Mucosa of stomach (tissue), 1 donor: ENCODE data around the gene CTDP1.

Experiments
- H3K27me3 ChIP-seq: one replicate; pipeline ENCODE4 v1.7.0; 2013; ENCODE audit warnings: mild to moderate bottlenecking, low read length; ENCODE audit not compliant: control insufficient read depth, insufficient read depth
- H3K36me3 ChIP-seq: one replicate; pipeline ENCODE4 v1.7.0; 2013; ENCODE audit warnings: low read length; ENCODE audit not compliant: control insufficient read depth, insufficient read depth
- H3K4me1 ChIP-seq: one replicate; pipeline ENCODE4 v1.7.0; 2013; ENCODE audit warnings: mild to moderate bottlenecking, low read length; ENCODE audit not compliant: control insufficient read depth, insufficient read depth
- H3K4me3 ChIP-seq: one replicate; pipeline ENCODE4 v1.7.0; 2013; ENCODE audit warnings: low read length
- H3K9ac ChIP-seq: one replicate; pipeline ENCODE4 v1.7.0; 2013; ENCODE audit warnings: mild to moderate bottlenecking, low read length, moderate library complexity
- H3K9me3 ChIP-seq: one replicate; pipeline ENCODE4 v1.7.0; 2013; ENCODE audit warnings: mild to moderate bottlenecking, low read length, moderate library complexity; ENCODE audit not compliant: control insufficient read depth
- donor health status: Pancreatic carcinoma.

The CTDP1 gene

GRCh38 chr18:79637921-79638909 is 41.4 kb upstream of the CTDP1 start:
- Histone ChIP-seq H3K27me3 (peaks cover 11% of the 10 kb centered on the region), H3K36me3 (no peaks in the 10 kb centered on the region), H3K4me3 (no peak overlapping the region), H3K9me3 (no peaks in the 10 kb centered on the region), H3K9ac (no peak overlapping the region), H3K4me1 (no peaks in the 10 kb centered on the region)

DNA sequence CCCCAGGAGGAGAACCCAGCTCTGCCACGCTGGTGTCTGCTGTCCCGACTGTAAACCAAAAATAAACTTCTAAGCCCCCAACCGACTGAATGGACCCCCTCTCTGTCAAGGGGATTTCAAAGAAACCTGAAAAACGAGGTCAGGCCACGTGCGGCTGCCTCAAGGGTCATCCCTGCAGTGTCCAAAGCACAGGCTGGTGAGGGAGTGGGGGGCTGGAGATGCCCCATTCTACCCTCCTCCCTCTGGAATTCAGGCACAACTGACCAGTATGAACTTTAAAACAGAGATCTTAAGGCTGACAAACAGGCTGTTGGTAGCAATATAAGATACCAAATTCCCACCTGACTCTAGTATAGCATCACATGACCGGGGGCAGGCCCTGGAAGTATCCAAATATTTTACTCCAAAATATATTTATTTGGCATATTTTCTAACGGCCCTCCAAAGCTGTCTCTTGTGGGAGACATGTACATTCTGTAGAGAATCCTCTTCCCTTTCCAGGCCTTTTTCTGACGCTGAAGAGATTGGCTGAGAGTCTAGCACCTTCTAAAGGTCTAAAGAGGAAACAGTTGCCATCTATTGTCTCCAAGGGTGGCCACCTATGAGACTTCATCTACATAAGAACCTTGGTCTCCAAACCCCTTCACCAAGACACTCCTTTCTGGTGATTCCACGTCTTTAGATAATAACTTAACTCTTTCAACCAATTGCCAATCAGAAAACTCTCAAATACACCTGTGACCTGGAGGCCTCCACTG is 40.4 kb upstream of the CTDP1 start:
- Histone ChIP-seq H3K36me3 (no peaks in the 10 kb centered on the region), H3K9ac (no peak overlapping the region), H3K27me3 (peaks cover 11% of the 10 kb centered on the region), H3K9me3 (no peaks in the 10 kb centered on the region), H3K4me1 (no peaks in the 10 kb centered on the region), H3K4me3 (no peak overlapping the region)

DNA sequence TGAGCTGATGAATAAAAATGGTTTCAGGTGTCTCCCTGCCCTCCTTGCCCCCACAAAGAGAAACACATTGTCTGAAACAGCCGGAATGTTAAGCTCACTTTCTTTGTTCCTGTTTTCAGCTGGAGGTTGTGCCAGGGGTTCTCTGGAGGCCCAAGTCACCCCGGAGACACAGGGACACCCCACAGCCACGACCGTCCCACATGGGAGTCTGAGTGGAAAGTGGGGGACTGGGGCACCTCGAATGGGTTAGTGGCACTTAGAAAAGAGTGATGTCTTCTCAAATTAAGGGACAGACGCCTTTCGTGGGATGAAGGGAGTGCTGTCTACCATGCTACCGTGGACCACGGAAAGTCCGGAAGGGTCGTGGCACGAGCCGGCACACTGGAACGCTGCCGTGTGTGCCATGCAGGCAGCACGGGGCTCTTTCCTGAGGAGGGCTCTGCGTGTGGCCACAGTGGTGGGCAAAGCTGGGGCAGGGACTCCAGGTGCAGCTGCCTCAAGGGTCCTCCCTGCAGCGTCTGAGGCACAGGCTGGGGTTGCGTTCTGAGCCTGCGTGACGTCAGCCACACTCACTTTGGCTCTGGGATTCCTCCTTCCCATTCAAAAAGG is 39.4 kb upstream of the CTDP1 start:
- Histone ChIP-seq H3K4me3 (no peak overlapping the region), H3K4me1 (no peaks in the 10 kb centered on the region), H3K9ac (no peak overlapping the region), H3K27me3 (peaks cover 11% of the 10 kb centered on the region), H3K9me3 (no peaks in the 10 kb centered on the region), H3K36me3 (no peaks in the 10 kb centered on the region)

DNA sequence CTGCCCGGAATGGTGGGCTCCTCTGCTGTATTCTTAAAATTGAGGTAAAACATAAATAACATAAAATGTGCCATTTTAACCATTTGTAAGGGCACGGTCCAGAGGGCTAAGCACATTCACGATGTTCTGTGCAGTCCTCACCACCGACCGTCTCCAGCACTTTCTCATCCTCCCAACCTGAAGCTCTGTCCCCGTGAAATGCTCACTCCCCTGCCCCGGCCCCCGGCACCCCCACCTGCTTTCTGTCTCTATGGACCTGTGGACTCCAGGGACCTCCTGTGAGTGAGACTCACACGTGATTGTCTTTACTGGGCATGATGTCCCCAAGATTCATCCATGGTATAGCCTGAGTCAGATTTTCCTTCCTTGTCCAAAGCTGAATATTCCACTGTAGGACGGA is 38.7 kb upstream of the CTDP1 start:
- H3K27me3 ChIP-seq: peaks cover 11% of the 10 kb centered on the region

GRCh38 chr18:79641722-79642497 is 37.7 kb upstream of the CTDP1 start:
- no peaks in the 10 kb centered on the region for H3K36me3 ChIP-seq
- peaks cover 11% of the 10 kb centered on the region for H3K27me3 ChIP-seq
- H3K9ac ChIP-seq: no peak overlapping the region
- H3K4me1 ChIP-seq: no peaks in the 10 kb centered on the region
- no peaks in the 10 kb centered on the region for H3K9me3 ChIP-seq
- H3K4me3 ChIP-seq: no peak overlapping the region

More for the DNA sequence above, 38.7 kb upstream of the CTDP1 start:
- H3K9me3 ChIP-seq: no peaks in the 10 kb centered on the region
- H3K4me3 ChIP-seq: no peak overlapping the region
- no peak overlapping the region for H3K9ac ChIP-seq
- H3K36me3 ChIP-seq: no peaks in the 10 kb centered on the region
- no peaks in the 10 kb centered on the region for H3K4me1 ChIP-seq

DNA sequence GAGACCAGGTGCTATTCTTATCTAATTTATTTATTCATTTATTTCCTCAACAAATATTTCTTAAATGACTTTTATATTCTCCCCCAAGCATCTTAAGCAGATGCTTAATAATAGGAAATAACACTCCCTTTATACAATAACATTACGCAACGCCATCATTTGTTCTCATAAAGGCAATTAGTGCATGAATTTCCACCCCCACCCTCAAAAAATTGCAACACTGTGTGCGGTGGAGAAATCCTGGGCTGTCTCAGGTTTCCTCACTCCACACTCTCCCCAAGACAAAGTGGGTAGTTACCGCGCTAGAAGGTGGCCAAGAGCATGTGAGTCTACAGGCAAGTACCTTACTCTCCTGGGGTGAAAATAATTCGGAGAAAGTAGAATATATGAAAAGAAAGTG is 37.0 kb upstream of the CTDP1 start:
- no peaks in the 10 kb centered on the region for H3K36me3 ChIP-seq

DNA sequence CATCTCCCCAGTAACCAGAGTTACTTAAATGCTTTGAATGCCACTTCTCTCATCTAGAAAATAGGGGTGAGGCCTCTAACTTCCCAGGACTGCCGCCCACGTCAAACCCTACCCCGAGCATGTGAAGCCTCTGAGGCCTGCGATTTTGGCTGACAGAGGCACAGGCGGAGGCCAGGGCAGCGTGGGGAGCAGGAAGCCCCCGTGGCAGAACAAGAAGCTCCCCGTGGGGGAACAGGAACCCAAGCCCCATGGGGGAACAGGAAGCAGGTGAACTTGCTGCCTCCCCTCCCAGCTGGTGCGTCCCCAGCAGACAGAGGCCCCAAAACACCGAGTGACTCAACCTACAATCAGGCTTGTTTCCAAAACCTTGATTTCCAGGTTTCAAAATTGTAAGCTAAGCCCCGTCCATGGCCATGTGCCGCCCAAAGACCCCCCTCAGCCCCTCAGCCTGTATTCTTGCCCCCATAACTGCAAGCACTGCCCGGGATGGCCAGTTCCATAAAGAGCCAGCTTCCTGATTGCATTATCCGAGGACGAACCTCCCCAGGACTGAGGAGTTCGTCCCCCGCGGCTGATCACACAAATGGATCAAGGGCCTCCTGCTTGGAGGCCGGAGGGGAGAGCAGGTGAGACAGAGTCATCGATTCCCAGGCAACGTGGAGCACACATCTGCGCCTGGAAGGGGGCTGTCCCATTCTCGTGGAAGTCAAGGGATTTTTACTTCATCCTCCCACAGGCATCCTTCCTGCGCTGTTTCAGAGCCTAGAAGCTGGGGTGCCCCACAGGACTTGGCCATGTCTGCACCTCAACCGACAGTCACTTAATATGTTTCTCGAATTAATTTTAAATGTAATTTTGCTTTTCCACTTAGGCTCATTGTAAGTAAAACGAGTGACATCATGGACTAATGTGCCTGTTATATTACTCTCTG is 36.3 kb upstream of the CTDP1 start:
- no peaks in the 10 kb centered on the region for H3K4me1 ChIP-seq
- H3K27me3 ChIP-seq: peaks cover 2% of the 10 kb centered on the region
- no peak overlapping the region for H3K4me3 ChIP-seq
- H3K36me3 ChIP-seq: no peaks in the 10 kb centered on the region
- no peak overlapping the region for H3K9ac ChIP-seq
- H3K9me3 ChIP-seq: no peaks in the 10 kb centered on the region

More for the DNA sequence above, 37.0 kb upstream of the CTDP1 start:
- peaks cover 6% of the 10 kb centered on the region for H3K27me3 ChIP-seq
- no peaks in the 10 kb centered on the region for H3K4me1 ChIP-seq
- H3K9ac ChIP-seq: no peak overlapping the region
- no peak overlapping the region for H3K4me3 ChIP-seq
- no peaks in the 10 kb centered on the region for H3K9me3 ChIP-seq

- Histone ChIP-seq H3K9me3 (no peaks in the 10 kb centered on the region), H3K4me1 (no peaks in the 10 kb centered on the region), H3K9ac (no peak overlapping the region), H3K36me3 (no peaks in the 10 kb centered on the region), H3K4me3 (no peak overlapping the region), H3K27me3 (no peaks in the 10 kb centered on the region)
These were observed 35.5 kb upstream of the CTDP1 start for GRCh38 chr18:79644006-79644665.

GRCh38 chr18:79644666-79645057 is 34.9 kb upstream of the CTDP1 start:
- Histone ChIP-seq H3K9ac (no peak overlapping the region), H3K36me3 (no peaks in the 10 kb centered on the region), H3K4me1 (no peaks in the 10 kb centered on the region), H3K27me3 (no peaks in the 10 kb centered on the region), H3K9me3 (no peaks in the 10 kb centered on the region), H3K4me3 (no peak overlapping the region)

DNA sequence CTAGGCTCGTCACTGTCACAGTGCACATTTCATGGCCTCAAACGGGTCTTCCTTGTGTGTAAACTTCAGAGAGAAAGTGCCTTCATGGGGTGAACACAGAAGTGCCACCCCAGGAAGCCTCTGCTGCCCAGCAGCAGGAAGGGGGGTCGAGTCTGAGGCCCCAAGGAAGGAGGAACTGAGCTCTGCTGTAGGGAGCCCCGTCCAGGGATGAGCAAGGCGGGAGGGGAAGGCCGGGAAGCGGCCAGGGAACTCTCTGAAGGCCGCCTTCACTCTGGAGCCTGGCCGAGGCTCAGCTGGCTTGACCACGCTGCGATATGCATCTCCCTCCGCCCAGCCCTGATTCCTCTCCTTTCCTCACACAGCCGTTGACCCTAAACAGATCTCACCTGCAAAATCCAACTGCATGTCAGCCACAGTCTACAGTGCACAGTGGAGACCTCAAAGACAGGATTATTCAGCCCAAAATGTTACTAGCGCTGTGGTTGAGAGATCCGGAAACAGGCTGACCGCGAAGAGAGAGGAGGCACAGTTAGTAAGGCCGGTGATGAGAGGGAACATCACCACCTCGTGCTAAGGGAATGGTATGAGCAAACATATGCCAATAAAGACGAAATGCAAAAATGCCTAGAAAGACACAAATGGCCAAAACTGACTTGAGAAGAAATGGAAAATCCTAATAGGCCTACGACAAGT is 34.2 kb upstream of the CTDP1 start:
- H3K4me1 ChIP-seq: no peaks in the 10 kb centered on the region
- no peaks in the 10 kb centered on the region for H3K27me3 ChIP-seq
- H3K9me3 ChIP-seq: no peaks in the 10 kb centered on the region
- H3K4me3 ChIP-seq: no peak overlapping the region
- H3K9ac ChIP-seq: no peak overlapping the region
- no peaks in the 10 kb centered on the region for H3K36me3 ChIP-seq
